HepG2 (cell line): ENCODE data around the gene GSTA5. TPM values are rescaled to one million over a fixed set of nuclear protein-coding genes. Genes with fewer than 3 reads are reported as not detected.
A peak's percentile ranks its signal among the peaks of the same experiment; 100 is the strongest.
"Not testable (repeated sequence)": the region's sequence is repeated elsewhere in the genome, so short reads cannot be mapped to it uniquely, and the experiment has no call there.

Experiments
- ATAC-seq: fragments of 200-7000 bp; cut with Tn5 transposase; 3 replicates; pipeline ENCODE4 v1.9.1; 2020; ENCODE audit warnings: mild to moderate bottlenecking, moderate library complexity
- BruUV-seq: library from RNA; stranded (reverse); fragments of 400-500 nt; replicated peaks from 2 replicates; lab custom pipeline; 2021; lab: Mats Ljungman, UMichigan
- CTCF ChIA-PET: fragments of 300-600 bp; formaldehyde crosslinking; extraction: SDS; loops from one replicate; lab custom pipeline; 2021; ENCODE audit warnings: low total read pairs, inconsistent platforms, low intra/inter-chr PET ratio; lab: Yijun Ruan, JAX
- POLR2A ChIA-PET: fragments of 350-600 bp; sonication (Branson Sonifier 250); formaldehyde crosslinking; loops from one replicate; lab custom pipeline; 2020; ENCODE audit warnings: antibody characterized with exemption, inconsistent platforms; lab: Yijun Ruan, JAX
- DNase-seq: peaks from one replicate; pipeline ENCODE4 v3.0.0-alpha.2; 2015; ENCODE audit warnings: low spot score
- FAIRE-seq: peaks from 3 replicates; lab custom pipeline; 2011; peaks lifted over from hg19 to GRCh38; lab: Jason Lieb, UNC
- H2AFZ ChIP-seq: one replicate; pipeline ENCODE4 v1.6.1; 2011; ENCODE audit warnings: low read length, inconsistent platforms
- H3K27ac ChIP-seq: fragments of 300-600 bp; 3 replicates; pipeline ENCODE4 v1.8.0; 2011; ENCODE audit warnings: mixed run types, mild to moderate bottlenecking, mixed read lengths, low read length, inconsistent platforms; ENCODE audit not compliant: insufficient read depth; ENCODE audit errors: extremely low read length
- H3K27me3 ChIP-seq, 2 experiments: fragments of 200-600 bp in 1 of 2; 2 replicates in 1 of 2; 3 replicates in 1 of 2; pipeline versions ENCODE4 v1.6.0 to v1.8.0; 2011; ENCODE audit warnings: low read length in 2 of 2, mild to moderate bottlenecking in 2 of 2, moderate library complexity in 2 of 2, inconsistent platforms in 1 of 2; ENCODE audit not compliant: insufficient read depth in 2 of 2, control insufficient read depth in 1 of 2
- H3K36me3 ChIP-seq, 2 experiments: fragments of 200-600 bp in 1 of 2; replicated peaks in 1 of 2; 2 replicates in 1 of 2; 3 replicates in 1 of 2; pipeline versions ENCODE4 v1.5.1 to v1.8.0; 2011; ENCODE audit warnings: low read length in 2 of 2, inconsistent platforms in 1 of 2; ENCODE audit not compliant: insufficient read depth in 2 of 2, control insufficient read depth in 1 of 2
- H3K4me1 ChIP-seq: 2 replicates; pipeline ENCODE4 v1.5.1; 2012; ENCODE audit warnings: low read length, inconsistent platforms; ENCODE audit not compliant: insufficient read depth
- H3K4me2 ChIP-seq: 2 replicates; pipeline ENCODE4 v1.6.0; 2011; ENCODE audit warnings: low read depth, low read length, inconsistent platforms
- H3K4me3 ChIP-seq, 3 experiments: fragments of 200-600 bp in 1 of 3; sonication (generic), shearing (Covaris generic) in 1 of 3; replicated peaks in 1 of 3; 2 replicates each; pipeline ENCODE4 v1.5.1; 2011 to 2016; ENCODE audit warnings: low read length in 3 of 3, inconsistent platforms in 2 of 3, low read depth in 2 of 3, mild to moderate bottlenecking in 2 of 3, control low read depth in 1 of 3, mixed read lengths in 1 of 3; ENCODE audit not compliant: insufficient read depth in 1 of 3
- H3K79me2 ChIP-seq: one replicate; pipeline ENCODE4 v1.6.1; 2011; ENCODE audit warnings: low read length, inconsistent platforms; ENCODE audit not compliant: insufficient read depth
- H3K9ac ChIP-seq: 2 replicates; pipeline ENCODE4 v1.6.0; 2011; ENCODE audit warnings: mild to moderate bottlenecking, low read depth, low read length, inconsistent platforms; ENCODE audit not compliant: insufficient read depth
- H3K9me3 ChIP-seq: 2 replicates; pipeline ENCODE4 v1.5.1; 2012; ENCODE audit warnings: mild to moderate bottlenecking, low read length
- H4K20me1 ChIP-seq: 2 replicates; pipeline ENCODE4 v1.6.0; 2011; ENCODE audit warnings: inconsistent platforms, mild to moderate bottlenecking, low read length, moderate library complexity; ENCODE audit not compliant: insufficient read depth
- CHD4 ChIP-seq: fragments of 200-600 bp; sonication (generic); IDR thresholded peaks from 2 replicates; pipeline ENCODE4 v1.7.0; 2017; ENCODE audit warnings: mild to moderate bottlenecking, low read length, borderline replicate concordance
- ZNF629 ChIP-seq: sonication (generic); formaldehyde crosslinking; conservative IDR thresholded peaks from 2 replicates; pipeline ENCODE4 v1.5.0; 2020; ENCODE audit warnings: missing genetic modification reagents
- in situ Hi-C: cut with HindIII; loops from 2 replicates; pipeline ENCODE4 v1.10.0; 2017; ENCODE audit warnings: low pct_unique_long_range_greater_than_20kb; ENCODE audit not compliant: extremely low pct_ligation_motif_present
- intact Hi-C: fragments of 100-400 bp; cut with micrococcal nuclease; formaldehyde crosslinking; loops from one replicate; pipeline ENCODE4 v1.10.0; 2022; ENCODE audit not compliant: unreplicated experiment
- polyA plus RNA-seq, 8 experiments: library from polyadenylated mRNA; depleted of rRNA in 3 of 8; stranded (reverse) in 7 of 8; unstranded in 1 of 8; fragments of >200 nt; fragmentation: Illumina TruSeq in 4 of 8; extraction: Trizol in 4 of 8; gene quantifications; 2 replicates each; pipeline versions ENCODE4 v1.2.1 to v1.2.3, GENCODE V29; 2011 to 2016; ENCODE audit warnings: low read depth in 4 of 8, missing spikeins in 1 of 8, mixed read lengths in 1 of 8; ENCODE audit not compliant: insufficient read depth in 1 of 8
- total RNA-seq, 5 experiments: library from RNA; depleted of rRNA; stranded (reverse); fragments of >200 nt; fragmentation: Illumina TruSeq; extraction: Trizol; gene quantifications; 2 replicates each; pipeline ENCODE4 v1.2.3, GENCODE V29; 2016; ENCODE audit warnings: low read depth in 1 of 5

Gene GSTA5
- total and polyA plus RNA-seq, 2 of the 13 experiments (the other 11 are each of a cell fraction or from before 2014, with no cell fraction given): not detected

DNA sequence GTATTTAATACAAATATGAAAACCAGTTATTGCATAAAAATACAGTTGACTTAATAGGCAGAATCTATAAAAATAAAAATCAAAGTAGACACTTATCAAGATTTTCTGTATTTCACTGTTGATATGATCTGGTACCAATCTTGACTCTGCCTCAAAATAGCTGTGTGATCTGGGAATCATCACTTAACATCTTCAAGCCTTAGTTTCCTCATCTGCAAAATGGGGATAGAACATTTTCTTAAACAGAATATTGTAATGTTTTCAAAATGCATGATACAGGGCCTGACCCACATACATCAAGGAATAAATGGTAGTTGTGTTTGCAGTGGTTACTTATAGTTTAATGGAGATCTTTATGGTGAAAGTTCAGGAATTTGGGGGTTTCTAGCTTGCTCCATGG, 58.4 kb downstream of the GSTA5 start:
- CTCF ChIA-PET, BruUV-seq, H3K4me3 ChIP-seq, H3K9me3 ChIP-seq, intact Hi-C loops, H3K79me2 ChIP-seq, H3K36me3 ChIP-seq, H3K27ac ChIP-seq, H2AFZ ChIP-seq, H4K20me1 ChIP-seq, DNase-seq, H3K27me3 ChIP-seq, in situ Hi-C loops, FAIRE-seq, H3K9ac ChIP-seq, H3K4me2 ChIP-seq, ATAC-seq: not testable (repeated sequence)
- peaks cover 56% of the 10 kb centered on the region for H3K4me1 ChIP-seq
- TF ChIP-seq ZNF629 (CRISPR knock-in tag): peak; percentile 75
- peak; percentile 58; the same call in 1 of the 2 replicates for TF ChIP-seq CHD4
- POLR2A ChIA-PET: interaction anchor here (0.6 to 0.8 kb wide), 2 partner anchors 56 to 374 kb away, joined by 3 read pairs; no protein-coding TSS in a partner anchor

Other genes with a start within 250 kb of the GSTA5 start
- gene TMEM14A, start 169.7 kb downstream of the GSTA5 start, total RNA-seq (2016; rRNA removed; fragmentation: Illumina TruSeq; extraction: Trizol): 73.7 and 78.0 TPM in 2 replicates
- gene TMEM14A, start 169.7 kb downstream of the GSTA5 start, polyA plus RNA-seq (2011; rRNA removed): 18.2 and 24.6 TPM in 2 replicates
- 13.7 and 21.5 TPM in 2 replicates for gene GSTA2, start 77.3 kb downstream of the GSTA5 start, total RNA-seq (2016; rRNA removed; fragmentation: Illumina TruSeq; extraction: Trizol)
- 0.75 and 1.1 TPM in 2 replicates for gene GSTA2, start 77.3 kb downstream of the GSTA5 start, polyA plus RNA-seq (2011; rRNA removed)
- 282 and 403 TPM in 2 replicates for gene GSTA1, start 37.0 kb downstream of the GSTA5 start, total RNA-seq (2016; rRNA removed; fragmentation: Illumina TruSeq; extraction: Trizol)
- 6.2 and 10.4 TPM in 2 replicates for gene GSTA1, start 37.0 kb downstream of the GSTA5 start, polyA plus RNA-seq (2011; rRNA removed)
- gene GSTA3, start 68.9 kb upstream of the GSTA5 start, total RNA-seq (2016; rRNA removed; fragmentation: Illumina TruSeq; extraction: Trizol): not detected in 2 replicates
- not detected in 2 replicates for gene GSTA3, start 68.9 kb upstream of the GSTA5 start, polyA plus RNA-seq (2011; rRNA removed)
- 53.6 and 70.3 TPM in 2 replicates for gene GSTA4, start 154.5 kb upstream of the GSTA5 start, total RNA-seq (2016; rRNA removed; fragmentation: Illumina TruSeq; extraction: Trizol)
- gene GSTA4, start 154.5 kb upstream of the GSTA5 start, polyA plus RNA-seq (2011; rRNA removed): 25.9 and 34.1 TPM in 2 replicates
- 15.5 and 25.4 TPM in 2 replicates for gene CILK1, start 221.0 kb upstream of the GSTA5 start, total RNA-seq (2016; rRNA removed; fragmentation: Illumina TruSeq; extraction: Trizol)
- 8.7 and 11.4 TPM in 2 replicates for gene CILK1, start 221.0 kb upstream of the GSTA5 start, polyA plus RNA-seq (2011; rRNA removed)
- 59.2 and 64.3 TPM in 2 replicates for gene FBXO9, start 224.6 kb upstream of the GSTA5 start, total RNA-seq (2016; rRNA removed; fragmentation: Illumina TruSeq; extraction: Trizol)
- 93.5 and 98.4 TPM in 2 replicates for gene FBXO9, start 224.6 kb upstream of the GSTA5 start, polyA plus RNA-seq (2011; rRNA removed)